ENCODE measurements around the gene ARPIN.
"Not testable (repeated sequence)": the region's sequence is repeated elsewhere in the genome, so short reads cannot be mapped to it uniquely, and the experiment has no call there.

ARPIN gene

DNA sequence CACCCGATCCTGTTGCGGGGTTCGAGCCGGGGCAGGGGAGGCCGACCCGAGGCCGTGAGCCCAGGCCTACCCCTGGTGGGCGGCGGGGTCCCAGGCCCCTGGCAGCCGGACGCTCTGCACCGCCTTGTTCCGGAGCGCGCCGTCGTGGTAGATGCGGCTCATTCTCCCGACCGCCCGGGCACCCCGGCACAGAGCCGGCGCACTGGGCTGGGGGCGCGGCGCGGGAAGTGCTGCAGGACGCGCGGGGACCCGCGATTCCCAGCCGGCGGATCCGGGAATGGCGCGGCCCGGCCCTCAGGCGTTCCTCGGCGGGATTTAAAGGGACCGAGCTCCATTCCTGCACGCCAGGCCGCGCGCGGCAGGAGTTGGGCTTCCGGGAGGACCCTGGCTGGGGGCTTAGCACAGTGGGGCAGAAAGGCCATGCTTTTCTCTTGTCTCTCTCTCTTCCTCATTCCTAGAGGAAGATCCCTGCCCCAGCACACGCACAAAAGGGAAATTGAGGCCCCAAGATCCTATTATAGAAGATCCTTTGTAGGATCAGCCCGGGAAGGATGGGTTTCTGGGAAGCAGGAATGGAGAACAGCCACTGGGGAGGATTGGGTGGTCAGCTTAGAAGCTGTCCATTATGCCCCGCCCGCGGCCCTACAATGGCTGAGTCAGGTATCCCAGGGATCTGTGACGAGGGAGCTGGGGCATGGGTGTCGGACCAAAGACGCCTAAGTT is at the start of gene ARPIN:
TSS of gene ARPIN (minus strand) at position 279 of the 723 bp plus-strand sequence. CDS start at position 162, 117 bp downstream.
- intact Hi-C loops (cut with DNase I), result no loop called here
- peak; percentile 9 to 83 (median 65) for DNase-seq

- DNase-seq, result no peak
- intact Hi-C loops (cut with DNase I), result no loop called here
These were observed 45.5 kb upstream of the ARPIN start for GRCh38 chr15:89958107-89958805.

- peak in 1 of 42 donors; percentile 1 for DNase-seq
- intact Hi-C loops (cut with DNase I), result not testable (repeated sequence)
These were observed 42.8 kb upstream of the ARPIN start for GRCh38 chr15:89955449-89955998.

- DNase-seq, result no peak
- intact Hi-C loops (cut with DNase I), result no loop called here
These were observed 41.8 kb upstream of the ARPIN start for GRCh38 chr15:89954541-89954940.

DNA sequence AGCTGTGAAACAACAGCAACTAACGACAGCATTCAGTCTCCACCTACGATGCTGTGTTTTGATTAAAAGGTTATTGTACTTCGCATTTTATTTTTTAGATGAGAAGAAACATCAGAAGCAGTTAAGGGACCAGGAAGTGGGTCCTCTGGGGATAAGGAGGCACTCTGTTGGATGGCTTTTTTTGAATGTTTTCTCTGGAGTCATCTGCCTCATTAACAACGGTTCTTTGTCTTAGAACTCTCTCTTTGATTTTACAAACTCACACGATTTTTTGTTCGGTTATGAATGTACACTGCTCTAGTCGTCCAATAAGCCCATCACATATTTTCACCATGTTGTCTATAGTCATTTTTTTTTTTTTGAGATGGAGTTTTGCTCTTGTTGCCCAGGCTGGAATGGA is 36.0 kb upstream of the ARPIN start:
- intact Hi-C loops (cut with DNase I), result no loop called here
- DNase-seq, result no peak

DNA sequence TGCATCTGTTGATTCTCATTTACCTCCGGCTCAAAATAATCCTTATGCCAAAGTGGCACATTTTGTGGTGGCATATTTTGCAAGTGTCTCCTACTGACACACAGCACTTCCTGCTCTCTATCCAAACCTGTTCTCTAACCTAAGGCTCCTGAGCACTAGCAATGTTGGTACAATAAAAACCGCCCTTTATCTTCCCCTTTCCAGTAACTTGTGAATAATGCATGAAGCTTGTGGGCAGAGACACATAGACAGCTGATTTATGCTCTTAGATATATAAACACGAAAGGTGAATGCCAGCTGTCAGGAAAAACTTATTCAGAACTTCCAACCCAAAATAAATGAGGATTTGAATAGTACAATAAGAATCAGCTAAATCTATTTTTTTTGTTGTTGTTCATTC is 34.6 kb upstream of the ARPIN start:
- intact Hi-C loops (cut with DNase I), result no loop called here
- DNase-seq, result no peak

GRCh38 chr15:89946681-89947299 is 34.0 kb upstream of the ARPIN start:
- intact Hi-C loops (cut with DNase I), result no loop called here

GRCh38 chr15:89943721-89944120 is 31.0 kb upstream of the ARPIN start:
- intact Hi-C loops (cut with DNase I), result not testable (repeated sequence)
- DNase-seq, result peak in 1 of 42 donors; percentile 0

More at GRCh38 chr15:89946681-89947299, 34.0 kb upstream of the ARPIN start:
- DNase-seq, result no peak

DNA sequence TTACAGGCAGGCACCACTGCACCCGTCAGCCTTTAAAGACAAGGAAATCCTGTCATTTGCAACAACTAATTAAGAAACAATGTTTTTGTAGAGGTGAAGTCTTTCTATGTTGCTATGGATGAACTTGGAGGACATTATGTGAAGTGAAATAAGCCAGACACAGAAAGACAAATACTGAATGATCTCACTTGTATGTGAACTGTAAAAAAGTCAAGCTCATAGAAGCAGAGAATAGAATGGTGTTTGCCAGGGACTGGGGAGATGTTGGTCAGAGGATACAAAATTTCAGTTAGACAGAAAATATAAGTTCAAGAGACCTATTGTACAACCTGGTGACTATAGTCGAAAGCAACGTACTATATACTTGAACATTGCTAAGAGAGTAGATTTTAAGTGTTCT is 27.2 kb upstream of the ARPIN start:
- intact Hi-C loops (cut with DNase I), result no loop called here
- DNase-seq, result no peak

DNA sequence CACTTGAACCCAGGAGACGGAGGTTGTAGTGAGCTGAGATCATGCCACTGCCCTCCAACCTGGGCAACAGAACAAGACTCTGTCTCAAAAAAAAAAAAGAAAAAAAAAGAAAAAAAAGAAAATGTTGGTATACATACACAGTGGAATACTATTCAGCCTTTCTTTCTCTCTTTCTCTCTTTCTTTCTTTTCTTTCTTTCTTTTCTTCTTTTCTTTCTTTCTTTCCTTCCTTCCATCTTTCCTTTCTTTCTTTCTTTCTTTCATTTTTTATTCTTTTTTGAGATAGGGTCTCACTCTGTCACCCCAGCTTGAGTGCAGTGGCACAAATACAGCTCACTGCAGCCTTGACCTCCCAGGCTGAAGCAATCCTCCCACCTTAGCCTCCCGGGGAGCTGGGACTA is 26.6 kb upstream of the ARPIN start:
- DNase-seq, result peak in 1 of 42 donors; percentile 11
- intact Hi-C loops (cut with DNase I), result not testable (repeated sequence)

- intact Hi-C loops (cut with DNase I), result no loop called here
- peak in 1 of 42 donors; percentile 2 for DNase-seq
These were observed 24.9 kb upstream of the ARPIN start for GRCh38 chr15:89937365-89938350.

GRCh38 chr15:89936786-89937265 is 24.1 kb upstream of the ARPIN start:
- intact Hi-C loops (cut with DNase I), result no loop called here
- DNase-seq, result peak in 1 of 42 donors; percentile 3

- DNase-seq, result peak in 1 of 42 donors; percentile 7
- intact Hi-C loops (cut with DNase I), result no loop called here
These were observed 23.5 kb upstream of the ARPIN start for GRCh38 chr15:89936051-89936785.

DNA sequence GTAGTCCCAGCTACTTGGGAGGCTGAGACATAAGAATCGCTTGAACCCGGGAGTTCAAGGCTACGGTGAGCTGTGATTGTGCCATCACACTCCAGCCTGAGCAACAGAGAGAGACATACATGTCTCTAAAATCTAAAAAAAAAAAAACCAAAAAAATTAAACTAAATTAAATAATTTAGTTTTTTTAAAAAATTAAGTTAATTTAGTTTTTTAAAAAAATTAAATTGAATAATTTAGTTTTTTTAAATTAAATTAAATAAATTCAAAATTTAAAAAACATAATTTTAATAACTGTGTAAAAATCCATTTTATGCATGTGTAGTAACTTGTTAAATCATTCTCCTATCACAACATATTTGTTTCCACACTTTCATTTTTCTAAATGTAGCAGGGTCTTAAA is 20.1 kb upstream of the ARPIN start:
- peak in 1 of 42 donors; percentile 3 for DNase-seq
- intact Hi-C loops (cut with DNase I), result no loop called here

GRCh38 chr15:89928421-89928820 is 15.7 kb upstream of the ARPIN start:
- DNase-seq, result no peak
- intact Hi-C loops (cut with DNase I), result no loop called here

- intact Hi-C loops (cut with DNase I), result no loop called here
These were observed 13.4 kb upstream of the ARPIN start for GRCh38 chr15:89926158-89926557.

DNA sequence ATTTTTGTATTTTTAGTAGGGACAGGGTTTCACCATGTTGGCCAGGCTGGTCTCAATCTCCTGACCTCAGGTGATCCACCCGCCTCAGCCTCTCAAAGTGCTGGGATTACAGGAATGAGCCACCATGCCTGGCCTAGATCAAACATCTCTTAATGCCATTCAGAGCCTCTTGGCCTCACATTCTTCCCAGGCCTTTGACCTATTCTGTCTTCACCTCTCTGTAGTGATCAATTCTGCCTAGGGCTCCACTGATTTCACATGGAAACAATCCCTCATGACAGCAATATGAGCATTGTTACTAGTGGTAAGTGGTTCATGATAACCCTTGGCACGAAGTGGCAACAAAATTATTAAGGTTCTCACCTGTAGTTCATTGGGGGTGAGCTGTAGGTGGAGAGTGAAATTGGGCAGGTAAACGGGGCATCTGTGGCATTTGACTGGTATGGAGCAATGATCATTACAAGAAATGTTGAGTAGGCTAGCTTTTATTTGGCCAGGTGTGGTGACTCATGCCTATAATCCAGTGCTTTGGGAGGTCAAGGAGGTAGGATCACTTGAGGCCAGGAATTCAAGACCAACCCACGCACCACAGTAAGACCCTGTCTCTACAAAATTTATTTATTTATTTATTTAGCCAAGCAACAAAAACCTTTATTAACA is 4.8 kb upstream of the ARPIN start:
- no peak for DNase-seq
- intact Hi-C loops (cut with DNase I), result no loop called here

More at GRCh38 chr15:89926158-89926557, 13.4 kb upstream of the ARPIN start:
- no peak for DNase-seq
